Activated naive CD8-positive, alpha-beta T cell treated with anti-CD3 and anti-CD28 coated beads, Interleukin-2, amount 10 ng/mL, durations not matched to agents 7 days and 5 days (primary cell): ENCODE measurements around the gene NEK5. TPM values are rescaled to one million over a fixed set of nuclear protein-coding genes. Genes with fewer than 3 reads are reported as not detected.
"Not testable (repeated sequence)": the region's sequence is repeated elsewhere in the genome, so short reads cannot be mapped to it uniquely, and the experiment has no call there.

Experiments used
- ATAC-seq: fragments of 150-1000 bp; cut with Tn5 transposase; one replicate; pipeline ENCODE4 v1.10.0; 2021; ENCODE audit warnings: low read depth, moderate library complexity
- POLR2A ChIA-PET: fragments of 350-600 bp; sonication (Branson Sonifier 250); formaldehyde crosslinking; loops from one replicate; lab custom pipeline; 2021; ENCODE audit warnings: antibody characterized with exemption; lab: Charles Lee
- DNase-seq: peaks from one replicate; pipeline ENCODE4 v3.0.0; 2021
- H3K27ac Mint-ChIP-seq: one replicate; pipeline ENCODE4 v1.8.0; 2022; ENCODE audit warnings: mild to moderate bottlenecking, mixed read lengths
- H3K27me3 Mint-ChIP-seq: one replicate; pipeline ENCODE4 v1.8.0; 2022; ENCODE audit warnings: mild to moderate bottlenecking, moderate library complexity, mixed read lengths
- H3K36me3 Mint-ChIP-seq: one replicate; pipeline ENCODE4 v1.8.0; 2021; ENCODE audit warnings: mild to moderate bottlenecking, mixed read lengths
- H3K4me1 Mint-ChIP-seq: one replicate; pipeline ENCODE4 v1.8.0; 2021; ENCODE audit warnings: mixed read lengths
- H3K4me3 Mint-ChIP-seq: one replicate; pipeline ENCODE4 v1.8.0; 2022; ENCODE audit warnings: mild to moderate bottlenecking, moderate library complexity, mixed read lengths
- H3K9me3 Mint-ChIP-seq: one replicate; pipeline ENCODE4 v1.8.0; 2021; ENCODE audit warnings: mixed read lengths
- total RNA-seq, 2 experiments: library from RNA; stranded (reverse); gene quantifications; one replicate each; pipeline ENCODE4 v1.2.3, GENCODE V29; 2021

Gene NEK5
- total RNA-seq, 2 experiments from 2014 or later, result not detected

- H3K27ac Mint-ChIP-seq, result no peak overlapping the region
- ATAC-seq, result no peak
Measured at GRCh38 chr13:52118595-52118994, 10.3 kb downstream of the NEK5 start.

GRCh38 chr13:52118095-52118494 is 10.8 kb downstream of the NEK5 start:
- ATAC-seq (no peak), DNase-seq (no peak)
- Mint-ChIP-seq H3K36me3 (no peaks in the 10 kb centered on the region), H3K4me1 (no peaks in the 10 kb centered on the region), H3K27ac (no peak overlapping the region), H3K9me3 (no peaks in the 10 kb centered on the region), H3K27me3 (peaks cover 17% of the 10 kb centered on the region), H3K4me3 (no peak overlapping the region)
- POLR2A ChIA-PET, result no interaction called here

More at GRCh38 chr13:52118595-52118994, 10.3 kb downstream of the NEK5 start:
- peaks cover 19% of the 10 kb centered on the region for H3K27me3 Mint-ChIP-seq
- DNase-seq, result no peak
- no peaks in the 10 kb centered on the region for H3K9me3 Mint-ChIP-seq
- H3K4me1 Mint-ChIP-seq, result no peaks in the 10 kb centered on the region
- H3K4me3 Mint-ChIP-seq, result no peak overlapping the region
- POLR2A ChIA-PET, result no interaction called here
- H3K36me3 Mint-ChIP-seq, result no peaks in the 10 kb centered on the region

GRCh38 chr13:52112591-52112990 is 16.3 kb downstream of the NEK5 start:
- DNase-seq (no peak), ATAC-seq (no peak)
- POLR2A ChIA-PET, result no interaction called here
- no peak overlapping the region for H3K4me3 Mint-ChIP-seq
- H3K27ac Mint-ChIP-seq, result no peak overlapping the region
- peaks cover 16% of the 10 kb centered on the region for H3K27me3 Mint-ChIP-seq
- no peaks in the 10 kb centered on the region for H3K4me1 Mint-ChIP-seq
- H3K36me3 Mint-ChIP-seq, result no peaks in the 10 kb centered on the region
- no peaks in the 10 kb centered on the region for H3K9me3 Mint-ChIP-seq

DNA sequence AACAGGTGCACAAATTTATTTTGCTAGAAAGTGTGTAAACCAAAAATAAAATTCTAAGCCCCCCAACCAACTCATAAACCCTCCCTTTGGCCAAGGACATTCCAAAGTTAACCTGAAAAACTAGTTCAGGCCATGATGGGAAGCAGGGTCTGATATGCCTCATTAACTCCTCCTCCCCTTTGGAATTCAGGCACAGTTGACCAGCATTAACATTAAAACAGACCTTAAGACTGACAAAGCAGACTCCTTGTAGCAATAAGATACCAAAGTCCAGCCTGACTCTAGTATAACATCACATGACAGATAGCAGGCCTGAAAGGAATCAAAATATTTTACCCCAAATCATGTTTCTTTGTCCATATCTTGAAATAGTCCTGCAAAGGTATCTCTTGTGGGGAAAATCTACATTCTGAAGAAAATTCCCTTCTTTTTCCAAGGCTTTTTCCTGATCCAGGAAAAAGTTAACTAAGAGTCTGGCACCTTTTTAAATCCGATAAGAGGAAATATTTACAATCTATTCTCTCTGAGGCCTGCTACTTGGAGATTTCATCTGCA is 19.7 kb downstream of the NEK5 start:
- no peak overlapping the region for H3K4me3 Mint-ChIP-seq
- DNase-seq (no peak), ATAC-seq (no peak)
- H3K27me3 Mint-ChIP-seq, result peaks cover 16% of the 10 kb centered on the region
- H3K36me3 Mint-ChIP-seq, result no peaks in the 10 kb centered on the region
- no peak overlapping the region for H3K27ac Mint-ChIP-seq
- no peaks in the 10 kb centered on the region for H3K4me1 Mint-ChIP-seq
- POLR2A ChIA-PET, result no interaction called here
- no peaks in the 10 kb centered on the region for H3K9me3 Mint-ChIP-seq

DNA sequence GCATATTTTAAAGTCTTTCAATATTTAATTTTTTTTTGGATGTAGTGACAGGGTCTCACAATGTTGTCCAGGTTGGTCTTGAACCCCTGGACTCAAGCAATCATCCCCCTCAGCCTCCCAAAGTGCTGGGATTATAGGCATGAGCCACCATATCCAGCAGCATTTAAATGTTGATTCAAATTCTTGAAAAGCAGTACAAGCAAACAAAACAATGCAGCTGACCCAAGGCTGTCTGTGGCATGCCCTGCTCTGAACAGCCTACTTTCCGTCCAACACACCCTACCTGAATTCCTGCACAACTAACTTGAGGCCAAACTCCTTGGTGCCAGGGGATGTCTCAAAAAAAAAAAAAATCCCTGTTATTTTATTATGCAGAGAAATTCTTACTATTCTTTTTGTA is 23.0 kb downstream of the NEK5 start:
- Mint-ChIP-seq H3K4me3 (no peak overlapping the region), H3K27me3 (peaks cover 12% of the 10 kb centered on the region), H3K27ac (no peak overlapping the region), H3K4me1 (no peaks in the 10 kb centered on the region), H3K36me3 (no peaks in the 10 kb centered on the region), H3K9me3 (no peaks in the 10 kb centered on the region)
- ATAC-seq (no peak), DNase-seq (no peak)
- POLR2A ChIA-PET, result no interaction called here

- peaks cover 8% of the 10 kb centered on the region for H3K27me3 Mint-ChIP-seq
- H3K9me3 Mint-ChIP-seq, result no peaks in the 10 kb centered on the region
- no peaks in the 10 kb centered on the region for H3K4me1 Mint-ChIP-seq
- no peaks in the 10 kb centered on the region for H3K36me3 Mint-ChIP-seq
- DNase-seq (no peak), ATAC-seq (no peak)
- POLR2A ChIA-PET, result no interaction called here
- H3K27ac Mint-ChIP-seq, result no peak overlapping the region
- H3K4me3 Mint-ChIP-seq, result no peak overlapping the region
Measured at GRCh38 chr13:52104624-52105023, 24.2 kb downstream of the NEK5 start.

DNA sequence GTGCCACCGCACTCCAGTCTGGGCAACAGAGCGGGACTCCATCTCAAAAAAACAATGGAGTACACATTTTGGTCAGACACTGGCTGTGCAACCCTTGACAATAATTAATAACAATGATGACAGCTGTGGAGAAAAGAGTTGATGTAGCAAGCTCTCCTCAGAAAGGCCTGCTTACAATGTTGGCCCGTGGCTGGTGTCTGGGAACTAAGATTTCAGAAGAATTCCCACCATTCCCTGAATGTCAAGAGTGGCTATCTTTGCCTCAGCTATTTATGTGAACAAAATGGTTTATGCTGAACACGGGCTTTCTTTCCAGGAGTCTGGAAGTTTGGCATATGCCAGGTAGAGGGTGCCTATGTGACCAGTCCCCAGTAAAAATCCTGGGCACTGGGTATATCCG is 25.5 kb downstream of the NEK5 start:
- H3K4me3 Mint-ChIP-seq, result no peak overlapping the region
- no peaks in the 10 kb centered on the region for H3K36me3 Mint-ChIP-seq
- ATAC-seq (no peak), DNase-seq (no peak)
- H3K9me3 Mint-ChIP-seq, result no peaks in the 10 kb centered on the region
- no peak overlapping the region for H3K27ac Mint-ChIP-seq
- H3K4me1 Mint-ChIP-seq, result no peaks in the 10 kb centered on the region
- peaks cover 8% of the 10 kb centered on the region for H3K27me3 Mint-ChIP-seq
- POLR2A ChIA-PET, result no interaction called here

- ATAC-seq, POLR2A ChIA-PET, H3K4me1 Mint-ChIP-seq, H3K36me3 Mint-ChIP-seq, DNase-seq, H3K27me3 Mint-ChIP-seq, H3K4me3 Mint-ChIP-seq, H3K9me3 Mint-ChIP-seq, H3K27ac Mint-ChIP-seq: not testable (repeated sequence)
Measured at GRCh38 chr13:52102423-52102822, 26.4 kb downstream of the NEK5 start.

GRCh38 chr13:52097197-52097596 is 31.7 kb downstream of the NEK5 start:
- DNase-seq (no peak), ATAC-seq (no peak)
- H3K4me1 Mint-ChIP-seq, result no peaks in the 10 kb centered on the region
- POLR2A ChIA-PET, result no interaction called here
- no peak overlapping the region for H3K4me3 Mint-ChIP-seq
- H3K27ac Mint-ChIP-seq, result no peak overlapping the region
- H3K27me3 Mint-ChIP-seq, result peaks cover 7% of the 10 kb centered on the region
- no peaks in the 10 kb centered on the region for H3K9me3 Mint-ChIP-seq
- H3K36me3 Mint-ChIP-seq, result no peaks in the 10 kb centered on the region

- Mint-ChIP-seq H3K4me3 (no peak overlapping the region), H3K4me1 (no peaks in the 10 kb centered on the region), H3K27me3 (peaks cover 7% of the 10 kb centered on the region), H3K9me3 (no peaks in the 10 kb centered on the region), H3K27ac (no peak overlapping the region), H3K36me3 (no peaks in the 10 kb centered on the region)
- no peak for DNase-seq
- ATAC-seq, result no peak
- POLR2A ChIA-PET, result no interaction called here
Measured at GRCh38 chr13:52096748-52097147, 32.1 kb downstream of the NEK5 start.

- H3K4me3 Mint-ChIP-seq, result no peak overlapping the region
- POLR2A ChIA-PET, result no interaction called here
- peaks cover 9% of the 10 kb centered on the region for H3K27me3 Mint-ChIP-seq
- H3K27ac Mint-ChIP-seq, result no peak overlapping the region
- DNase-seq (no peak), ATAC-seq (no peak)
- H3K4me1 Mint-ChIP-seq, result no peaks in the 10 kb centered on the region
- H3K9me3 Mint-ChIP-seq, result no peaks in the 10 kb centered on the region
- no peaks in the 10 kb centered on the region for H3K36me3 Mint-ChIP-seq
Measured at GRCh38 chr13:52096062-52096461, 32.8 kb downstream of the NEK5 start.

DNA sequence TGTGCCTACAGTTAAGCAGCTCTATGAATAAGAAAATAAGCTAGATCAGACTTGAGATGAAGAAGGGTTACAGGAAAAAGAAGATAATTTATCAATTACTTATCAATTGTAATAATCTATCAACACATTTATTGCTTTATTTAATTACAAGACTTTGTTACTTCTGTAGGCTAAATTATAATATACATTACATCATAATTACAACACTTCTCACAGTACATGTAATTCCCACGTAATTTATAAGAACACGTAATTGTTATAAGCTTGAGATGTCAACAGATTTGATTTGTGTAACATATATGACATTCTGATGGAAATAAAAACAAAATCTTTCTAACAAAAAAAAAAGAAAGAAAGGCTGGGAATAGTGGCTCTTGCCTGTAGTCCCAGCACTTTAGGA is 36.8 kb downstream of the NEK5 start:
- peaks cover 7% of the 10 kb centered on the region for H3K27me3 Mint-ChIP-seq
- no peaks in the 10 kb centered on the region for H3K36me3 Mint-ChIP-seq
- POLR2A ChIA-PET, result no interaction called here
- H3K27ac Mint-ChIP-seq, result no peak overlapping the region
- no peak for DNase-seq
- H3K4me1 Mint-ChIP-seq, result no peaks in the 10 kb centered on the region
- H3K4me3 Mint-ChIP-seq, result no peak overlapping the region
- ATAC-seq, result no peak
- no peaks in the 10 kb centered on the region for H3K9me3 Mint-ChIP-seq

DNA sequence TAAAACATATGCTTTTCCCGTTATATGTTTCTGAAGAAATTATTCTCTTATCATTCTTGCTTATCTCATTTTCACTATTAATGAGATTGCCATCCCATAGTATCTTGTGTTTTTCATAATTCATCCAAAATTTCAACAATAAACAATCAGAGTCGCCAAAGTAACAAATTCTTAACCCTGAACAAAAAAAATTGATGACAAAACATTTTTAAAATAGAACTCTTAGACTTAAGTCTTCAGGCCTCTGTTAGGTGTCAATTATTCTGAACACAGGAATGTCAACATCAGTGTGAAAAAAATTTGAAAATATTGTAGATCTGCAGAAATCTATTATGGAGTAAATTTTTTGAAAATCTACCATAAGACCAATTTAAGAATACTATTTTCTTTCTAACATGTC is 37.4 kb downstream of the NEK5 start:
- Mint-ChIP-seq H3K27me3 (peaks cover 7% of the 10 kb centered on the region), H3K36me3 (no peaks in the 10 kb centered on the region), H3K9me3 (no peaks in the 10 kb centered on the region), H3K4me3 (no peak overlapping the region), H3K4me1 (no peaks in the 10 kb centered on the region), H3K27ac (no peak overlapping the region)
- POLR2A ChIA-PET, result no interaction called here
- ATAC-seq (no peak), DNase-seq (no peak)

DNA sequence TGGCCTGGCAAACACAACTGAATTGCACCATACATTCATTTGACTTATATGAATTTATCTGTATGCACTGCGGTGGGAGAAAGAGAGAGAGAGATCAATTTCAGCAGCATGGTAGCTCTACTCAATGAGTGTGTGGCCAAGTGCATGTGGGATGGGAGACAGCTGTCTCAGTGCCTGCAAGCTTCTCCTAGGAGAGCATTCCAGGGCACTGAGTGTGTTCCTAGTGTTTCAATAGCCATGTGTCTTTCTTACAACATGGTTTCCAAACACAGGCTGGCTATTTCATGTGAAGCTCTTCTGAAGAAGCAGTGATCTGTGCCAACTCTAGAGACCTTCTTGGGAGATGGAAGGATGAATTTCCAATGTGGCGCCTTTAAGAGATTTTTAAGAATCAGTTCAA is 43.5 kb downstream of the NEK5 start:
- DNase-seq (no peak), ATAC-seq (no peak)
- no peaks in the 10 kb centered on the region for H3K9me3 Mint-ChIP-seq
- H3K4me1 Mint-ChIP-seq, result no peaks in the 10 kb centered on the region
- POLR2A ChIA-PET, result no interaction called here
- H3K36me3 Mint-ChIP-seq, result no peaks in the 10 kb centered on the region
- H3K4me3 Mint-ChIP-seq, result no peak overlapping the region
- peaks cover 3% of the 10 kb centered on the region for H3K27me3 Mint-ChIP-seq
- no peak overlapping the region for H3K27ac Mint-ChIP-seq

- H3K9me3 Mint-ChIP-seq, POLR2A ChIA-PET, H3K27ac Mint-ChIP-seq, ATAC-seq, DNase-seq, H3K36me3 Mint-ChIP-seq, H3K4me3 Mint-ChIP-seq, H3K4me1 Mint-ChIP-seq, H3K27me3 Mint-ChIP-seq: not testable (repeated sequence)
Measured at GRCh38 chr13:52084981-52085380, 43.9 kb downstream of the NEK5 start.
